ENCODE measurements around the gene ZNF793. TPM values are rescaled to one million over a fixed set of nuclear protein-coding genes. Genes with fewer than 3 reads are reported as not detected.

ZNF793 gene
- 10 to 100 TPM; 25.6 to 33.5 TPM for total RNA-seq
- polyA plus RNA-seq (ENCODE audit: insufficient read depth, low read depth, low replicate concordance): 7.3 TPM
- long read RNA-seq, donor 1, partial matches to known transcripts: 0 of 1 reads
- long read RNA-seq, donor 1, other reads (novel, unspliced or antisense): 0 of 1 reads
- long read RNA-seq, donor 2: 0 reads

- intact Hi-C loops (cut with DNase I; ENCODE audit: low total_unique reads): no loop called here
- H3K4me1 ChIP-seq: peaks cover 8% of the 10 kb centered on the region
These were observed at the start of gene ZNF793 for GRCh38 chr19:37506387-37507166. TSS of gene ZNF793 (plus strand) at chr19:37506939. CDS start at chr19:37523440, 16,501 bp downstream.

GRCh38 chr19:37466277-37466797, 40.4 kb upstream of the ZNF793 start:
- TF ChIP-seq CTCF (IDR thresholded peaks at IDR 0.05) (no peak), POLR2A (IDR thresholded peaks at IDR 0.05) (no peak)
- DNase-seq: no peak
- no peaks in the 10 kb centered on the region for H3K36me3 ChIP-seq (ENCODE audit: low read depth, missing control alignments)
- H3K4me1 ChIP-seq: peaks cover 7% of the 10 kb centered on the region
- H3K27me3 ChIP-seq: no peaks in the 10 kb centered on the region
- WGBS, 2 donors: 20 to 33% methylated on average over 25 of the region's 25 CpGs
- intact Hi-C loops (cut with DNase I; ENCODE audit: low total_unique reads): no loop called here
- peak overlapping the region; percentile 70 to 92 for H3K4me3 ChIP-seq
- H3K27ac ChIP-seq: peak overlapping the region; percentile 82 to 85
- no peaks in the 10 kb centered on the region for H3K9me3 ChIP-seq

More at GRCh38 chr19:37506387-37507166, at the start of gene ZNF793:
- H3K27me3 ChIP-seq: no peaks in the 10 kb centered on the region
- DNase-seq: peak; percentile 91
- no peaks in the 10 kb centered on the region for H3K9me3 ChIP-seq
- TF ChIP-seq CTCF (IDR thresholded peaks at IDR 0.05) (peak in 2 of 3 experiments; percentile 29 to 55), POLR2A (IDR thresholded peaks at IDR 0.05) (peak; percentile 28)
- no peaks in the 10 kb centered on the region for H3K36me3 ChIP-seq (ENCODE audit: low read depth, missing control alignments)
- WGBS, 2 donors: 0 to 1% methylated on average over 40 of the region's 40 CpGs
- H3K27ac ChIP-seq: peak within 1 kb of the TSS; percentile 84 to 96
- H3K4me3 ChIP-seq: peak within 1 kb of the TSS; percentile 63 to 92

GRCh38 chr19:37466798-37467607, 39.7 kb upstream of the ZNF793 start, which contains the start of gene ZNF569:
TSS of gene ZNF569 (minus strand) at chr19:37467444. CDS start at chr19:37444921, 22,523 bp downstream.
- TF ChIP-seq CTCF (IDR thresholded peaks at IDR 0.05) (peak in 1 of 3 experiments; percentile 14), POLR2A (IDR thresholded peaks at IDR 0.05) (no peak)
- Histone ChIP-seq H3K4me1 (peaks cover 7% of the 10 kb centered on the region), H3K27me3 (no peaks in the 10 kb centered on the region), H3K9me3 (no peaks in the 10 kb centered on the region), H3K36me3 (ENCODE audit: low read depth, missing control alignments) (no peaks in the 10 kb centered on the region), H3K4me3 (peak within 1 kb of the TSS; percentile 70 to 92), H3K27ac (peak within 1 kb of the TSS; percentile 84 to 89)
- intact Hi-C loops (cut with DNase I; ENCODE audit: low total_unique reads): no loop called here
- 0 to 1% methylated on average over 17 to 56 of the region's 62 CpGs for WGBS, 2 donors
- peak; percentile 98 for DNase-seq

GRCh38 chr19:37467608-37468090, 39.1 kb upstream of the ZNF793 start:
- no peaks in the 10 kb centered on the region for H3K27me3 ChIP-seq
- intact Hi-C loops (cut with DNase I; ENCODE audit: low total_unique reads): no loop called here
- peak overlapping the region; percentile 82 to 85 for H3K27ac ChIP-seq
- H3K4me3 ChIP-seq: peak overlapping the region; percentile 70 to 92
- peaks cover 7% of the 10 kb centered on the region for H3K4me1 ChIP-seq
- no peak for TF ChIP-seq CTCF (IDR thresholded peaks at IDR 0.05)
- no peak for TF ChIP-seq POLR2A (IDR thresholded peaks at IDR 0.05)
- WGBS, 2 donors: 30 to 35% methylated on average over 18 of the region's 18 CpGs
- no peaks in the 10 kb centered on the region for H3K36me3 ChIP-seq (ENCODE audit: low read depth, missing control alignments)
- DNase-seq: no peak
- H3K9me3 ChIP-seq: no peaks in the 10 kb centered on the region
